ENCODE data around the gene RNF213. TPM values are rescaled to one million over a fixed set of nuclear protein-coding genes. Genes with fewer than 3 reads are reported as not detected.
A peak's percentile ranks its signal among the peaks of the same experiment; 100 is the strongest.

The RNF213 gene
- total and polyA plus RNA-seq, 10 donors, result 36.7 to 481 (median 337) TPM

DNA sequence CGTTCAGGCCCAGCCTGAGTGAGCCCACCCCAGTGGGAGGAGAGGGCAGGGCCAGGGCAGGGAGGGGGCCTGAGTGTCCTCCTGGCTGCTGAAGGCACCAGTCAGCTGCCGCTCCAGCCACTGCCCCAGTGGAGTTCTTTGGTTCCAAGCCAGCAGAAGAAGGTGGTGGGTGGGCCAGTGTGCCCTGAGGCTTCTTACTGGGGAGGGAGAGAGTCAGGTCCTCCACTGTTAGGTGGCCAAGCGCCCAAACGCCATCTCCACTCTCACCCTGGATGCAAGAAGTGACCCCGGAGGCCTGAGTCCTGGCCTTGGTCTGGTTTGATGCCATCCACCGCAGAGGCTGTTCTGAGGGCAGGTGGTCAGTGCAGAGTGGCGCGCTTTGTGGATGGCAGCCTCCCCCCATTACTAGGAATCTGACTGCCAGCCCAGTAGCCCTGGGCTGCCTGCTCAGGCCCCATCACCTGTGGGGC is 2.2 kb downstream of the RNF213 start:
- Histone ChIP-seq H3K36me3 (peaks cover 0 to 36% (median 12%) of the 10 kb centered on the region in 6 donors), H3K27me3 (replicated peaks in 1 of 7) (no peaks in the 10 kb centered on the region), H3K9me3 (no peaks in the 10 kb centered on the region), H3K27ac (peak overlapping the region; percentile 49 to 100 (median 99)), H3K4me1 (peaks cover 32 to 90% (median 82%) of the 10 kb centered on the region in 6 donors), H3K4me3 (peak overlapping the region in 7 of 8 donors; percentile 75 to 95 (median 89))
- TF ChIP-seq POLR2A (IDR thresholded peaks at IDR 0.05) (no peak), POLR2AphosphoS5 (IDR thresholded peaks at IDR 0.05) (no peak)
- TF ChIP-seq, protein P1, sequence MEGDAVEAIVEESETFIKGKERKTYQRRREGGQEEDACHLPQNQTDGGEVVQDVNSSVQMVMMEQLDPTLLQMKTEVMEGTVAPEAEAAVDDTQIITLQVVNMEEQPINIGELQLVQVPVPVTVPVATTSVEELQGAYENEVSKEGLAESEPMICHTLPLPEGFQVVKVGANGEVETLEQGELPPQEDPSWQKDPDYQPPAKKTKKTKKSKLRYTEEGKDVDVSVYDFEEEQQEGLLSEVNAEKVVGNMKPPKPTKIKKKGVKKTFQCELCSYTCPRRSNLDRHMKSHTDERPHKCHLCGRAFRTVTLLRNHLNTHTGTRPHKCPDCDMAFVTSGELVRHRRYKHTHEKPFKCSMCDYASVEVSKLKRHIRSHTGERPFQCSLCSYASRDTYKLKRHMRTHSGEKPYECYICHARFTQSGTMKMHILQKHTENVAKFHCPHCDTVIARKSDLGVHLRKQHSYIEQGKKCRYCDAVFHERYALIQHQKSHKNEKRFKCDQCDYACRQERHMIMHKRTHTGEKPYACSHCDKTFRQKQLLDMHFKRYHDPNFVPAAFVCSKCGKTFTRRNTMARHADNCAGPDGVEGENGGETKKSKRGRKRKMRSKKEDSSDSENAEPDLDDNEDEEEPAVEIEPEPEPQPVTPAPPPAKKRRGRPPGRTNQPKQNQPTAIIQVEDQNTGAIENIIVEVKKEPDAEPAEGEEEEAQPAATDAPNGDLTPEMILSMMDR (IDR thresholded peaks at IDR 0.05 in 8 of 11, conservative IDR thresholded peaks at IDR 0.05 in 3 of 11), result no peak
- no peak for DNase-seq
- intact Hi-C loops (cut with DNase I; ENCODE audit: low total_unique reads), result no loop called here
- 75 to 81% (median 79%) methylated on average over 5 to 8 of the region's 8 CpGs; no CpG with 5 or more reads in 1 of the 5 donors for WGBS, 5 donors

DNA sequence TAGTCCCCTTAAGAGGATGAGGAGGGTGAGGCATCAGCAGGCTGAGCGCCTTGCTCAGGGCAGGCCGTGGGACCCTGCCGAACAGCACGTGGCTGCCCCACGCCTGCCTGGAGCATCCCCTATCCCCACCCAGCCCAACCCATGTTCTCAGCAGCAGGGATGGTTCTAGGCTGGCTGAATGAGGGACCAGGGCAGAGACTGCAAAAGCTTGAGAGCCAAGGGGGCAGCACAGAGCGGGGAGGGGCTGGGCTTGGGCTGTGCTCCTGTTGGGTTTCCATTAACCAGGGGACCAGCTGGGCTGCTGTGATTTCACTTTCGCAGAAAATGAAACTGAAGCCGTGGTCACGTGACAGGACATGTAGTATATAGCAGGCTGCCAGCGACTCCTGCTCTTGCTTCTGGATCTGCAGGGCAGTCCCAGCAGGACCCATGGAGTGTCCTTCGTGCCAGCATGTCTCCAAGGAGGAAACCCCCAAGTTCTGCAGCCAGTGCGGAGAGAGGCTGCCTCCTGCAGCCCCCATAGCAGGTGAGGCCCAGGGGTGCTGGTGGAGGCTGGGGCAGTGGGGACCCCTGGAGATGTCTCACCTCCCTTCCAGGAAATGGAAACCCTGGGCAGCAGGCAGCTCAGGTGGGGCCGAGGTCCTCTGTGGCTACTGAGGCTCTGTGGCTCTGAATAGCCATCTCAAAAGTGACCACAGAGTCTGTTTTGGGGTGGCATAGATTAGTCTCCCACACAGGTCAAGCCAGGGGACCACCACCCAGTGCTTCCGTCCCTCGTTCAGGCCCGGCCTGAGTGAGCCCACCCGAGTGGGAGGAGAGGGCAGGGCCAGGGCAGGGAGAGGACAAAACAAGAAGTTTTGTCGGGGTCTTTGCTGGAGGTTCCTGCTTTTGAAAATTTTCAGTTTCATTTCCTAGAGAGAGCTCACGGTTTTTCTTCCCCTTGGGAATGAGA is 2.9 kb downstream of the RNF213 start:
- 4 to 12% (median 11%) methylated on average over 7 to 19 of the region's 19 CpGs for WGBS, 5 donors
- TF ChIP-seq POLR2AphosphoS5 (IDR thresholded peaks at IDR 0.05) (peak; percentile 84 to 97 (median 91)), POLR2A (IDR thresholded peaks at IDR 0.05) (peak in 2 of 3 donors; percentile 4 to 72)
- TF ChIP-seq, protein P1 (IDR thresholded peaks at IDR 0.05 in 8 of 11, conservative IDR thresholded peaks at IDR 0.05 in 3 of 11), result peak in 2 of 11 experiments; percentile 8 to 24
- H3K36me3 ChIP-seq, result peaks cover 0 to 43% (median 18%) of the 10 kb centered on the region in 6 donors
- H3K27ac ChIP-seq, result peak overlapping the region; percentile 49 to 100 (median 99)
- peak; percentile 94 for DNase-seq
- no peaks in the 10 kb centered on the region for H3K27me3 ChIP-seq (replicated peaks in 1 of 7)
- no peaks in the 10 kb centered on the region for H3K9me3 ChIP-seq
- intact Hi-C loops (cut with DNase I; ENCODE audit: low total_unique reads), result no loop called here
- peaks cover 32 to 91% (median 82%) of the 10 kb centered on the region in 6 donors for H3K4me1 ChIP-seq
- peak overlapping the region; percentile 69 to 95 (median 86) for H3K4me3 ChIP-seq

DNA sequence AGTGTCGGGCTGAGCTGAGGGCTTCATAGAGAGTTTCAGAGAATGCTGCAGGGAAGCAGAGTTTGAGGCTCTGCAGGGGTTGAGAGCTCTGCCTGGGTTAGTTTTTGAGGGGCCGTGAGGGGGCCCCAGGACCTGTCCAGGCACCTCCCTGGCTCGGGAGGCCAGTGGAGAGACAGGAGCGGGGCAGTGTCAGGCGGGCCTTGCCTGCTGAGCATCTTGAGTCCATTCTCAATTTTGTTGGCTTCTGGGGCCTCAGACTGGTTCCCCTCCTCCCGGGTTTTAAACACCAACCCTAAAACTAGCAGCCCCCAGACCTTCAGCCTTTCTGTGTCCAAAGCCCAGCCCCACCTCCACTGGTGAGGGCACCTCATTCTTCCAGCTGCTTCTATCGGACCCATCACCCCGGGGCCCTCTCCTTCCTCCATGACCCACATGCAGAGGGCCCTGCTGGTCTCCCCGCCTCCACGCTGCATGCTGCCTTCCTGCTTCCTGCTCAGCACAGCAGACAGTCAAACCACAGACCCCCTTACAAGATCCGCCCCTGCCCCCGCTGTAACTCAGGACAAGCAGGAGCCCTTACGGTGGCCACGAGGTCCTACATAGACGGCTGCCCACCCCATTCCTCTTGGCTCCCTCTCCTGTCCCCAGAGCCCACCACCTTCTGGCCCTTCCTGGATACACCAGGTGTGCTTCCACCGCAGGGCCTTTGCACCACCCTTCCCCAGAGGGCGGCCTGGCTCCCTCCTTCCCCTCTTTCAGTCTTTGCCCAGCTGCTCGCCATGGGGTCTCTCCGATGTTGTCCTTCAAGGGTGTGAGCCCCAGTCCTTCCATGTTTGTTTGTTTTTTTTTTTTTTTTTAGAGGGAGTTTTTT is 3.8 kb downstream of the RNF213 start:
- peaks cover 3 to 52% (median 27%) of the 10 kb centered on the region in 6 donors for H3K36me3 ChIP-seq
- no peaks in the 10 kb centered on the region for H3K9me3 ChIP-seq
- H3K4me3 ChIP-seq, result peak overlapping the region; percentile 69 to 95 (median 86)
- peak overlapping the region; percentile 49 to 100 (median 99) for H3K27ac ChIP-seq
- H3K4me1 ChIP-seq, result peaks cover 32 to 91% (median 74%) of the 10 kb centered on the region in 6 donors
- intact Hi-C loops (cut with DNase I; ENCODE audit: low total_unique reads), result no loop called here
- H3K27me3 ChIP-seq (replicated peaks in 1 of 7), result no peaks in the 10 kb centered on the region
- DNase-seq, result peak; percentile 92
- WGBS, 5 donors, result 18 to 35% (median 22%) methylated on average over 17 to 19 of the region's 19 CpGs
- TF ChIP-seq, protein P1 (IDR thresholded peaks at IDR 0.05 in 8 of 11, conservative IDR thresholded peaks at IDR 0.05 in 3 of 11), result no peak
- TF ChIP-seq POLR2A (IDR thresholded peaks at IDR 0.05), result no peak
- TF ChIP-seq POLR2AphosphoS5 (IDR thresholded peaks at IDR 0.05), result peak; percentile 58 to 68 (median 62)
